ENCODE results near the gene CLASP2. TPM values are rescaled to one million over a fixed set of nuclear protein-coding genes. Genes with fewer than 3 reads are reported as not detected.

The CLASP2 gene
- total and polyA plus RNA-seq, 8 donors, result 8.5 to 33.5 (median 21.3) TPM

GRCh38 chr3:33557829-33558228 lies 160.2 kb downstream of the CLASP2 start:
- no peak overlapping the region for H3K27ac ChIP-seq
- 55 to 73% methylated on average over 3 of the region's 3 CpGs for WGBS, 2 donors
- no peaks in the 10 kb centered on the region for H3K4me1 ChIP-seq
- H3K36me3 ChIP-seq, result peaks cover 0 to 8% (median 0%) of the 10 kb centered on the region in 3 donors
- H3K9me3 ChIP-seq, result no peaks in the 10 kb centered on the region
- no peak for FAIRE-seq
- H3K4me3 ChIP-seq, result no peak overlapping the region
- DNase-seq, result no peak
- H3K27me3 ChIP-seq, result no peaks in the 10 kb centered on the region
- ATAC-seq, result no peak
- no peak for TF ChIP-seq CTCF (IDR thresholded peaks at IDR 0.05)
- intact Hi-C loops (cut with DNase I), result no loop called here

GRCh38 chr3:33557279-33557678 lies 160.8 kb downstream of the CLASP2 start:
- Histone ChIP-seq H3K27me3 (no peaks in the 10 kb centered on the region), H3K36me3 (peaks cover 0 to 8% (median 0%) of the 10 kb centered on the region in 3 donors), H3K4me1 (no peaks in the 10 kb centered on the region), H3K4me3 (no peak overlapping the region), H3K27ac (no peak overlapping the region), H3K9me3 (no peaks in the 10 kb centered on the region)
- FAIRE-seq (no peak), ATAC-seq (no peak), DNase-seq (no peak)
- no peak for TF ChIP-seq CTCF (IDR thresholded peaks at IDR 0.05)
- intact Hi-C loops (cut with DNase I), result no loop called here
- WGBS, 2 donors, result 100% methylated on average over 1 of the region's 1 CpG

- no peak for FAIRE-seq
- WGBS, 2 donors, result 93 to 98% methylated on average over 1 of the region's 1 CpG
- TF ChIP-seq CTCF (IDR thresholded peaks at IDR 0.05), result no peak
These were observed 171.0 kb downstream of the CLASP2 start for GRCh38 chr3:33547101-33547500.

GRCh38 chr3:33544126-33544525 lies 173.9 kb downstream of the CLASP2 start:
- no peak for DNase-seq
- no peak for ATAC-seq
- intact Hi-C loops (cut with DNase I), result no loop called here
- Histone ChIP-seq H3K36me3 (no peaks in the 10 kb centered on the region), H3K4me1 (no peaks in the 10 kb centered on the region), H3K9me3 (no peaks in the 10 kb centered on the region), H3K27me3 (no peaks in the 10 kb centered on the region), H3K4me3 (no peak overlapping the region), H3K27ac (no peak overlapping the region)
- no peak for TF ChIP-seq CTCF (IDR thresholded peaks at IDR 0.05)
- WGBS, 2 donors, result 68 to 69% methylated on average over 1 of the region's 1 CpG
- no peak for FAIRE-seq

More at GRCh38 chr3:33547101-33547500, 171.0 kb downstream of the CLASP2 start:
- Histone ChIP-seq H3K4me1 (no peaks in the 10 kb centered on the region), H3K9me3 (no peaks in the 10 kb centered on the region), H3K4me3 (no peak overlapping the region), H3K36me3 (no peaks in the 10 kb centered on the region), H3K27me3 (no peaks in the 10 kb centered on the region), H3K27ac (no peak overlapping the region)
- no peak for ATAC-seq
- no peak for DNase-seq
- intact Hi-C loops (cut with DNase I), result no loop called here

GRCh38 chr3:33543601-33544000 lies 174.5 kb downstream of the CLASP2 start:
- DNase-seq, result no peak
- Histone ChIP-seq H3K27me3 (no peaks in the 10 kb centered on the region), H3K4me1 (no peaks in the 10 kb centered on the region), H3K27ac (no peak overlapping the region), H3K4me3 (no peak overlapping the region), H3K36me3 (no peaks in the 10 kb centered on the region), H3K9me3 (no peaks in the 10 kb centered on the region)
- no peak for ATAC-seq
- FAIRE-seq, result no peak
- intact Hi-C loops (cut with DNase I), result no loop called here
- TF ChIP-seq CTCF (IDR thresholded peaks at IDR 0.05), result no peak
- 89 to 92% methylated on average over 1 of the region's 1 CpG for WGBS, 2 donors

All from pancreas (tissue), 10 donors.